Measurements from ENCODE around the gene RNF225. TPM values are rescaled to one million over a fixed set of nuclear protein-coding genes. Genes with fewer than 3 reads are reported as not detected.

Gene RNF225
- polyA plus RNA-seq, 1 experiment: not detected

GRCh38 chr19:58350001-58350861 is 45.2 kb upstream of the RNF225 start:
- no peak for TF ChIP-seq CTCF (IDR thresholded peaks at IDR 0.05; ENCODE audit: low read depth, low read length)
- Histone ChIP-seq H3K27ac (ENCODE audit: low read depth, low read length) (no peak overlapping the region), H3K4me3 (ENCODE audit: low read depth, low read length) (no peak overlapping the region), H3K27me3 (ENCODE audit: control insufficient read depth, insufficient read depth, low read length) (peaks cover 2% of the 10 kb centered on the region), H3K9me3 (ENCODE audit: control insufficient read depth, insufficient read depth, low read length) (peaks cover 22% of the 10 kb centered on the region; the same call in 1 of the 2 replicates)
- no peak for DNase-seq (ENCODE audit: low read depth, low spot score)
- CTCF ChIA-PET: no interaction called here
- POLR2A ChIA-PET: no interaction called here

- TF ChIP-seq CTCF (IDR thresholded peaks at IDR 0.05; ENCODE audit: low read depth, low read length): no peak
- CTCF ChIA-PET: no interaction called here
- POLR2A ChIA-PET: no interaction called here
- H3K9me3 ChIP-seq (ENCODE audit: control insufficient read depth, insufficient read depth, low read length): peaks cover 26% of the 10 kb centered on the region; the same call in 1 of the 2 replicates
- no peak overlapping the region for H3K27ac ChIP-seq (ENCODE audit: low read depth, low read length)
- peaks cover 8% of the 10 kb centered on the region for H3K27me3 ChIP-seq (ENCODE audit: control insufficient read depth, insufficient read depth, low read length)
- no peak for DNase-seq (ENCODE audit: low read depth, low spot score)
- H3K4me3 ChIP-seq (ENCODE audit: low read depth, low read length): no peak overlapping the region
These were observed 44.4 kb upstream of the RNF225 start for GRCh38 chr19:58350871-58351557.

GRCh38 chr19:58351558-58351878 is 43.9 kb upstream of the RNF225 start:
- Histone ChIP-seq H3K27ac (ENCODE audit: low read depth, low read length) (no peak overlapping the region), H3K4me3 (ENCODE audit: low read depth, low read length) (no peak overlapping the region), H3K27me3 (ENCODE audit: control insufficient read depth, insufficient read depth, low read length) (peaks cover 12% of the 10 kb centered on the region), H3K9me3 (ENCODE audit: control insufficient read depth, insufficient read depth, low read length) (peaks cover 31% of the 10 kb centered on the region; the same call in 1 of the 2 replicates)
- POLR2A ChIA-PET: no interaction called here
- TF ChIP-seq CTCF (IDR thresholded peaks at IDR 0.05; ENCODE audit: low read depth, low read length): no peak
- DNase-seq (ENCODE audit: low read depth, low spot score): no peak
- CTCF ChIA-PET: no interaction called here

- no peak overlapping the region for H3K27ac ChIP-seq (ENCODE audit: low read depth, low read length)
- peaks cover 17% of the 10 kb centered on the region for H3K27me3 ChIP-seq (ENCODE audit: control insufficient read depth, insufficient read depth, low read length)
- POLR2A ChIA-PET: no interaction called here
- CTCF ChIA-PET: no interaction called here
- no peak for DNase-seq (ENCODE audit: low read depth, low spot score)
- TF ChIP-seq CTCF (IDR thresholded peaks at IDR 0.05; ENCODE audit: low read depth, low read length): no peak
- H3K9me3 ChIP-seq (ENCODE audit: control insufficient read depth, insufficient read depth, low read length): peaks cover 34% of the 10 kb centered on the region; the same call in 1 of the 2 replicates
- H3K4me3 ChIP-seq (ENCODE audit: low read depth, low read length): no peak overlapping the region
These were observed 43.3 kb upstream of the RNF225 start for GRCh38 chr19:58351990-58352755.
